Stimulated activated CD4-positive, alpha-beta T cell treated with anti-CD3 and anti-CD28 coated beads, Interleukin-1b, Interleukin-23, amount 100 ng/mL, for 4 hours (primary cell): Measurements from ENCODE around the gene FDPS.

Experiments
- DNase-seq, 2 donors: peaks; one replicate each; pipeline ENCODE4 v3.0.0-alpha.2; 2020; ENCODE audit warnings: low read depth in 2 of 2

The FDPS gene

DNA sequence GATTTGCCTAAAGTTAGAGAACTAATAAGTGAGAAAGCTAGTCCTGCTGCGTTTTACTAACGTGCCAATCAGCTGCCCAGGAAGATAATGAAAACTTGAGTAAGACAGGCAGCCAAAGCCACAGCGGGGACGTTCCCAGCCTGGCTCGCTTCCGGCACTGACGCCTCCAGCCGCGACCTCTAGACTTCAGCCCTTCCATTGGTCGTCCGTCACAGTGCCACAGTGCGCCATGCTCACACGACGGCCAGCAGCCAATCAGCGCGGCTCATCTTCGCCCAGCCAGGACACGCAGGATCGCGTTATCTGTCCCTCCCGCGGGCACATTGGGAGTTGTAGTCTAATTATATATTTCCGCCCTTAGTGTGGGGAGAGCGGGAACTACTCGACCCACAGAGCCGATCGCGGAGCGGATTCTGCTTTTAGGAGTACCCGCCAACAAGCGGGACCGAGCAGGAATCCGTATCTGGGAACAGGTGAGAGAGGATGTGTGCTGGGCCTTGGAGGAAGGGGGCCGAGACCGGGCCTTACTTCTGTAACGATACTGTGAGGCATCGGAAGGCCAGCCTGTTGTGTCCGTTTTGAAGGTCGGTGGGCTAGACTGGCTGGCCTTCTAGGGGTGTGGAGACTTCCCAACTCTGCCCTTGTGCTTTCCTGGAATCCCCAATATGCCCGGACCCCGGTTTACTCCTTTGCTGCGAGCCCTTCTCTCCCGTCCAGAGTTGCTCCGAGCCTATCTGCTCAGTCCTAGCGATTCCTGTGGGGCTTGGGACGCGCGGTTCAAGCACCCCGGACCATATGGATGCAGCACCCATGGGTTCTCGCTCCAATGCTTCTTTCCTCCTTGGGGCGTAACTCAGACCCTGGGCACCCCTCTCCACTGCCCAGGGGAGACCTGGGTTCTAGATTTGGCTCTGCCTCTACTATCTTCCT, at the start of gene FDPS:
Gene FDPS (plus strand): TSS at position 374 of the 930 bp plus-strand sequence. CDS start 924 bp downstream, outside the sequence.
- DNase-seq = peak; percentile 91 to 95

DNA sequence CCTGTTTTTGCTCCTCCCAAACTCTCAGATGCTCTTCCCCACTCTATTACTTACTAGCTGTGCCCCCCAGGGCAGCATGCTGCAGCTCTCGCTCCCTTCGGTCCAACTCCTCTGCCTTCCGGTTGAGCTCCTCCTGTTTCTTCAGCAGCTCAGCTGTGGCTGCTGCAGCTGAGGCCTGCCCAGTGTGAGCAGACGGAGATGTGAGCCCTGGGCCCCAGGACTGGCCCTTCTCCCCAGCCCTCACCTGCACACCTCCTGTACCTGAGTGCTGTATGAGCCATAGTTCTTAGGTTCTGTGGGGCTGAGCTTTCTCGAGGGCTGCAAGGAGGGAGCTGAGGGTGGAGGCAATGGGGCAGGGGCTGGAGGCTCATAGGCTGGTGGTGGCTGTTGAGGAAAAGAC, 48.4 kb upstream of the FDPS start:
- no peak for DNase-seq

DNA sequence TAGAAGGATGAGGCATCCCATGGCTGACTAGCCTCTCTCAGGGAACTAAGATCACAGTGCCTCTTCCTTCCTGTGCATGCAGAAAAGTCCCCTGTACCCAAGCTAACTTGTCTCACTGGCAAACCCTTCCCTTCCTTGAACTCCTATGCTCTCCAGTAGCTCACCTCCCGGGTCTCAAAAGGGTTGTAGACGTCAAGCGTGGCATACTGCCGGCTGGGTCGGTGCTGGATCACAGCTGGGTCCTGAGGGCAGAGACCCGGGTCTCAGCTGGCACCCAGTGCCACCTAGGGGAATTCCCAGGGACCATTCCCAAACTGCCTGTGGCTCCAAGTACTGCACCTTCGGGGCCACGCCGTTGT, 47.2 kb upstream of the FDPS start:
- peak in 1 of 2 donors; percentile 21 for DNase-seq

DNA sequence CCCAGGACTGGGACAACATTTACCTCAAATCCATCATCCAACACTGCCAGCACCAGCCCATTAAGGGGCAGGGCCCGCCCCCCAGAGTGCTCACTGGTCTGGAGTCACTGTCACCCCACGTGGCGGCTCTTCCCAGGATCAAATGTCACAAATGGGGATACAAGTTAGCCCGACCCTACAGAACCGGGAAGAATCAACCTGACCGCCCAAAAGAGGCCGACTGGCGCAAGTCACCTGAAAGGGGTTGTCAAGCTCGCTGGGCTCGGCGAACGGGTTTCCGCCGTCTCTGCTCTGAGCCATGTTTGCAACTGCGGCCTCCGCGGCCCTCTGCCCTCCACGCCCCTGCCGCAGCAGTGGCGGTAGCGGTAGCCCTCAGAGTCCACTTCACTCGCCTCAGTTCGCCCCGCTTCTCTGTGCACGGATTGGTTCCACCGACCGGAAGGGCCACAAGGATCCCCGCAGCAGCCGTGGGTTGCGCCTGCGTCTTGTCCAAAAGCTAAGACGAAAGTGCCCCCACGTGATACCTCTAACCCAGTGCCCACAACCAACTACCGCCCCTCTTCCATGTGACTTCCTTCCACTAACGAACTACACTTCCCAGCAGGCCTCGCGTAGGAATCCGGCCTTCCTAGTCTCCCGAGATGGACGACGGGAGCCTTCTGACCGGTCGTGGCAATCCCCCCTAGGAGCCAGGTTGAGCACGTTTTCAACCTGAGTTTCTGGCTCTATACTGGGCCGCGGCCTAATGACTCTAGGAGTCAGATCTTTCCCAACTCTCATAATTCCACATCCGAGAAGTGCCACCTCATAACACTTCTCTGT, 46.6 kb upstream of the FDPS start, which contains the start of gene SCAMP3:
Gene SCAMP3 (minus strand): TSS at position 509 of the 822 bp plus-strand sequence. CDS start 209 bp downstream, at position 300.
- peak; percentile 71 to 77 for DNase-seq

DNA sequence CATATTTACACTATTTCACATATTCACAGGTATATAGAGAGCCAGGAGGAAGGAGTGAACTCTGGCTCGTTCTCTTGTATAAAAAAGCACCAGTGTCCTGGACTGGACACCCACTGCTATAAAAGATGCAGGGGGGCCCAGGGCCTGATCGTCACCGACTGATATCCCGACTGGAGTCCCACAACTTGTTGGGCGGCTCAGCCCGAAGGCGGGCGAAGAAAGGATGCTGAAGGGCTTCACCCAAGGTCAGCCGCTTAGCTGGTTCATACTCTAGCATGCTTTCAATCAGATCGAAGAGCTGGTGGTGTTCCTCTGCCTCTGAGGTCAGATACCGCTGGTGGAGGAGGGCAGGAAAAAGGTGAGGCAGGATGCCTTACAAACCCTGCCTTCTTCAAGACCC, 45.6 kb upstream of the FDPS start:
- DNase-seq = no peak

DNA sequence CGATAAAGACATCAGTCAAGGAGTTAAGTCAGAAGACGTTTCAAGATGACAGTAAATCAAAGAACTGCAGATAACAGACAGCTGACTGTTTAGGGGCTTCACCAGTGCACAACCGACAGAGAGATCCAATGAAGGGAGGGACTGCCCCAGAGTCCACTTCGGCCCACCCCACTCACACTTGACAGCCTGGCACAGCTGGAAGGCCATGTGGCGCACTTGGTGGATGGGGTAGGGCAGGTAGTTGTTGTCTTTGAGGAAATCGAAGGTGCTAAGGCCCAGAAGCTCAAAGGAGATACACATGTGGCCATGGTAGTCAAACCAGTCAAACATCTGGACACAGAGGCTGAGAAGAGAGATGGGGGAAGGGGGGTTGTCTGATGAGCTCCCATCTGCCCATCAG, 42.1 kb upstream of the FDPS start:
- no peak for DNase-seq

DNA sequence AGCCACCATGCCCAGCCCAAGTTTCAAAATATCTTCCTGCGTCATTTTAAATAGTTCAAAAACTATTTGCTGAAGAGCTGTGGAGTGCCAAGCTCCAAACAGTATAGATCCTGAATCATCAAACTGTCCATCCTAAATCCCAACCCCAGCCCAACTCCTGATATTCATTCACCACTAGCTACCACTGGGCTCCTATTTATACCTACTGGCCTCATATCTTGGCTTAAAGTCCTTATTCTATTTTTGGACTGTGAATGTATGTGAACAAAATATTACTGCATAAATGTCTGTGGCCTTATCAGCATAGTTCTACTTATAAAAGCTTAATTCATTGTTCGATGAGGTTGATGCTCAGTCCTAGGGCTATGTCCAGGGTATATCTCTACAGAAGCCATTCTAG, 41.3 kb upstream of the FDPS start:
- no peak for DNase-seq

DNA sequence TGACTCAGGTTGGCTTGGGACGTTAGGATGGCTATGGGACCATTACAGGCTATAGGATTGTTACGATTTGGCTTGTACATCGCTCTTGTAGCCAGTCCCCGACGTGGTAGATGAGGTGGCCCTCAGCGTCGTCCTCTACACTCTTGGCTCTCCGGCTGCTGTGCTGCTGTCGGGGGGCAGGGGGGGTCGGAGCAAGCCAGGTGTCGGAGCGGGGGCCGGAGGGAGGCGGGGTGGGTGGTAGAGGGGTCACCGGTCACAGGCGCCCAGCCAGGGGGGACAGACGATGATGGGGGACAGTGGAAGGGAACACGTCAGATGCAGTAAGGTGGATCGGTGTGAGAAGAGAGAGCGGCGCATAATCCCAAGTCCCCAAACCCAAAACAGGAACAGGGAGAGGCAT, 40.0 kb upstream of the FDPS start:
- DNase-seq = no peak

DNA sequence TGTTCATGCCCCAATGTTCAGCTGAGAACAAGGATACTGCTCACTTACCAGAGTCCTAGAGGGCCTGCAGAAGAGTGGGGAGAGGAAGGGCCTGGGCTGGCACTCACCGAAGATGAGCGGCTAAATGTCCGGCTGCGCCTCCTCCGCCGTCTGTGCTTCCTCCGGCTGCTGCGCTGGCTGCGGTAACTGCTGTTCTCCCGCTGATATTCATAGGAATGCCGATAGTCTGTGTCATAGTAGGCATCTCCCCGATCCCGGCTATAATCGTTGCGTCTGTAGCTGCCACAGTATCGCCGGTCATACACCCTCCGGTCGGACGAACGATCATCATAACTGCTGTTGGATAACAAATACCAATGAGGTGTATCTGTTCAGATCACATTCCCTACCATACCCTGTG, 39.3 kb upstream of the FDPS start:
- no peak for DNase-seq

DNA sequence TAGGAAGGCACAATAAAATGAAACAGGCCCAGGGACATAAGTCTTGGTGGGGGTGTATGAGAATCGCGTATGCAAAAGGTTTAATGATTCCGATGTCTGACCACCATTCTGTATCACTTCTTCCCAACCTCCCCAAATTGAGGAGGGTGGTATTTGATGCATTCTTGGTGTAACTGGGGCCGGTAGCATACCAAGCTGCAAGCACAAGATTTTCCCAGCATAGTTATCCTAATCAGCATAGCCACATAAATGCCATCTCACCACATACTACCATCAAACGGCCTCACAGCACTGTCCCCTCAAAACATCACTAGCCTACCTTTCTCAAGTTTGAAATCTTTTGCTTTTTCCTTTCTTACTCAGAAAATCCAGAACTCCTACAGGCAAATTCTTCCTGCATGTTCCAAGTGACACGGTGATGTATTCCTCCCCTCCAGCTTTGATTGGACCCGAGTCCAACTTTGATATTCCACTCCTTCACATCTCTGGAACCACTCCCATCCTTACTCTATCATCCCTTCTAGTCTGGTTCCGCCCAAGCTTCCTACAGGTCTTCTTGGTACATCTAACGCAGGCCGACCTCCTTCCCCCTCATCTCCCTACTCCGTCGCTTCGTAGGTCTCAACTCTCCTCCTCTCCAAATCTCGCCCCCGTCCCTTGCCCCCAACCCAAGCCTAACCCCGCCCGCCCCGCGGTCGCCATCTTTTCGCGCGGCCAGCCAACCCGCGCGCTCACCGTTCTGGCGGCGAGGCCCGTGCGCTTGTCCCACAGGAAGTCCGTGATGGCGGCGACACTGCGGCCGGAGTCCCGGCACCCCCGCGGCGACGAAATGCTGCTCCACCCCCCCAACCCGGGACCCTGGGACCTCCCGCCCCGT, 36.0 kb upstream of the FDPS start:
- DNase-seq = no peak

DNA sequence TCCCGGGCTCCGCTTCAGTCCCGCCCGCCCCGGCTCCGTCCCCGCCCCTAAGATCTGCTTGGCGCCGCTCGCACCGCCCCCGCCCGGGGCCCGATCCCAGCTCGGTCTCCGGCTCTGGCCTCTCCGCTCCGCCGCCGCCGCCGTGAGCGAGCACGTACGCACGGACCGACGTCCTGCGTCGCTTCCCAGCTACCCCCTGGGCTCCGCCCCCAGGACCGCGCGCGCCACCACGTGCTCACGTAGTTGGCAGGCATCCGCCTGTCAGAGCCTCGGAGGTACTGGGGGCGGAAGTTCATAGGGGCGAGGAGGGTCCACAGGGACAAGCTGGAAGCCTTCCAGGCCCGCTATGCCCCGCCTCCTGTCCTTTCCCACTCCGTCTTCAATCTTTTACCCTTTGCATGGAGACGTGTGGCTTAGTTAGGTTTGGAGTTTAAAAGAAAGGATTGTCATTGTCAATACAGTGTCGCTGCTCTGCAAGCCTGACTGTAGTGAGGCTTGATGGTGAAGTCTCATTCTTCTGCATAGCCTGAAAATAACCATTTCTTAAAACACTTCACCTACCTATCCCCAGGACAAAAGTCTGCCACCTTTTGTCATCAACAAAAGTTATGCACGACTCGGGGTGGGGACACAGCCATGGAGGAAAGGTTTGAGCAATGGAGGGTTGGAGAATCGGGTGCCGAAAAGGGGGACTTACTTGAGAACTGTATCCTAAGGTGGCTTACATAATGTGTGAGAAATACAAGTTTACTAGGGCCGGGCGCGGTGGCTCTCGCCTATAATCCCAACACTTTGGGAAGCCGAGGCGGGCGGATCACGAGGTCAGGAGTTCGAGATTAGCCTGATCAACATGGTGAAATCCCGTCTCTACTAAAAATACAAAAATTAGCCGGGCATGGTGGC, 35.1 kb upstream of the FDPS start, which contains the start of gene CLK2:
Gene CLK2 (minus strand): TSS at position 162 of the 903 bp plus-strand sequence. CDS start 2,527 bp downstream, outside the sequence.
- peak; percentile 91 to 96 for DNase-seq

DNA sequence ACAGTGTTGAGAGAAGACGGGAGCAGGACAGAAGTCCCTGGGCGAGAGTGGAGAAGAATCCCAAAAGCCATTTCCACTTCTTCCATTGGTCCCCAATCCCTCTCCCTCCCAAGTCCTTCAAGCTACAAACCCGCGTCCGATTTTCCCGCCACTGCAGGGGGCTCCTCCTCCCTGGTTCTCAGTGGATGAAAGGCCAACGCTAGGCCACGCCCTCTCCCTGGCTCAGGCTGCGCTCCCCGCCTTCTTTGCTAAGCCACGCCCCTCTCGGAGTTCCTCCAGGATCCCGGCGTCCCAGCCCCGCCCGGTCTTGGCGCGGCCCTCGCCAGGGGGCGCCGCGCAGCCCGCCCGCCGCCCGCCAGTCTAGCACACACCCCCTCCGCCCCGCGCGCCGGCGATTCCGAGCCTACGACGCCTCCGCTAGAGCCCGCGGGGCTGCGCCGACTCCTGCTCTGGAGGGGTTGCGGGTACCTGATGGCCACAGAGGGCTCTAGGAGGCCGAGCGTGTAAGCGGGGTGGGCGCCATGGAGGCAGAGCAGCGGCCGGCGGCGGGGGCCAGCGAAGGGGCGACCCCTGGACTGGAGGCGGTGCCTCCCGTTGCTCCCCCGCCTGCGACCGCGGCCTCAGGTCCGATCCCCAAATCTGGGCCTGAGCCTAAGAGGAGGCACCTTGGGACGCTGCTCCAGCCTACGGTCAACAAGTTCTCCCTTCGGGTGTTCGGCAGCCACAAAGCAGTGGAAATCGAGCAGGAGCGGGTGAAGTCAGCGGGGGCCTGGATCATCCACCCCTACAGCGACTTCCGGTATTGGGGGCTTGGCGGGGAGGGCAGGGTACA, 31.4 kb upstream of the FDPS start, which contains the start of gene HCN3:
Gene HCN3 (plus strand): TSS at position 394 of the 832 bp plus-strand sequence. CDS start 128 bp downstream, at position 522.
- peak; percentile 93 to 95 for DNase-seq

DNA sequence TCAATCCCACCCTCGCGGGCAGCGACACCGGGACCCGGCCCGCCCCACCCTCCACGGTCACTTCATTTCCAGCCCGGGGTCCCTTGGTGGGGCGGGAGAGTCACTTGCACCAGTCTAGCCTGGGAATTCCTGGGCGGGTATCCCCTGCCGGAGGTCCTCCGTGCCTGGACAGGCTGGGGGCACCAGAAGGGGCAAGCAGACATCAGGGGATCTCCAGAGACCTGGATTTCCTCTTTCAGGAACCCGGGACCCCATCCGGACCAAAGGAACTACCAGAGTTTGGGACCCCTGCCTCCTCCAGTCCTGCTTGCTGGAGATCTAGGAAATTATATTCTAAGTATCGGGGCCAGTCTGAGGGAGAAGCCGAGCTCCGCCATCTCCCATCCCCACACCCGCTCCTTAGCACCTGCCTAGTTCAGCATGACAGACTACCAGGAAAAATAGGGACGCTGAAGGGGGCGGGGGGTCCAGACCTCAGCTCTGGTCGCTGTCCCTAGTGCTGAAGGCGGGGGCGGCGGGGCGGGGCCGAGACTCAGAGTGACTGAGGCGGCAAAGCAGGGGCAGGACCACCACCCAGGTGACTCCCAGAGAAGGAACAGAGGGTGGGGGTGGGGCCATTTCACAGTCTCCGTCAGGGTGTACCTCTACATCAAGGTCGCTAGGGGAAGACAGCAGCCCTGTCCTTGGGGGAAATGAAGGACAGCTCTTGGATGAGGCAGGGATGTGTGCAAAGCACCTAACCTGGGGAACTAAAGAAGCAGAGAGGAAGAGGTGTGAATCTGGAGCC, 30.6 kb upstream of the FDPS start:
- peak; percentile 65 to 67 for DNase-seq

DNA sequence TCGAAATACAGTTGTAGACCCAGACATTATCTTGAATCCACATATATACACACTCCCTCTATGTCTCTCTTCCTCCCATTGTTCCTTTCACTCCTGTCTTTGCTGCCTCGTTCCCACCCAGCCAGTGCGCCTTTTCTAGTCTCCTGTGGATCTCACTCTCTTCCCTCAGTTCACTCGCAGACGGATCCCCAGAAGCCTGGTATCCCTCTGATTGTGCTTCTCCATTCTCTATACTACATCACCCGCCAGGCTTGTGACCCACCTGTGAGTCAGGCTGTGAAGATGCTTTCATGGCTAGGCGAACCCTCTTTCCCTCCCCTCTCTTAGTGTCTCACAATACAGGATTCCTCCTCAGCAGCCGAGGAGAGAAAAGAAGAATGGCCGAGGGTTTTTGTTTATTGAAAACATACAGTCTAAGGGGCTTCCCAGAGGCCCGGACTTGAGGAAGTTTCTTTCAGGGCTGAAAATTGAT, 29.9 kb upstream of the FDPS start:
- DNase-seq = no peak

DNA sequence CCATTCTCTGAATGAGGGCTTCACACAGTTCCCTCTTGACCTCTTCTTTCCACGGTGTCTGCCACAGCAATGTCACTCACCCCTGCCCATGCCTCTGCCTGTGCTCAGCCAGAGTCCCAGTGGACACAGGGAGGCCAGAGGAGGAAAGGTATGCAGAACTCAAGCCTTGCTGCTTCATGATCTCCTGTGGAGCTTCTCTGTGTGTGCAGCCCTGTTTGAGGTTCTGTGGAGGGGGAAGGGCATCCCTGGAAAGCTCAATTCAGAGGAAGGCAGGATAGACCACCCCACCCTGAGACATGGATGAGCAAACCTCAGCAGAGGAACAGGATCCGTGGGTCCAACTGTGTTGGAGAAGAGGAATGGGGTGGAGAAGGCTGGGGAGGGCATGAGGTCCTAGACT, 29.4 kb upstream of the FDPS start:
- DNase-seq = no peak

DNA sequence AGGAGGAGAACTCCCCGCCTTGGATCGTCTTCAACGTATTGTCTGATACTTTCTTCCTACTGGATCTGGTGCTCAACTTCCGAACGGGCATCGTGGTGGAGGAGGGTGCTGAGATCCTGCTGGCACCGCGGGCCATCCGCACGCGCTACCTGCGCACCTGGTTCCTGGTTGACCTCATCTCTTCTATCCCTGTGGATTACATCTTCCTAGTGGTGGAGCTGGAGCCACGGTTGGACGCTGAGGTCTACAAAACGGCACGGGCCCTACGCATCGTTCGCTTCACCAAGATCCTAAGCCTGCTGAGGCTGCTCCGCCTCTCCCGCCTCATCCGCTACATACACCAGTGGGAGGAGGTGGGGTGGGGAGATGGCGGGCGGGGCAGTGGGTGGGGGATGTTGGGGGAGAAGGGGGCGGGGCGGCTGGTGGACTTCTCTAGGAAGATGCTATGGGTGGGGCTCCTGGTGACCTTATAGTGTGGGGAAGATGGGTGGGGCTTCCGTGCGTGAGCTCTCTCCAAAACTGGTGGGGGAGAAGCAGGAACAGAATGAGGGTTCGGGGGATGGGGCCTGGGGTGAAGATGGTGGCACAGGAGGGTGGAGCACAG, 26.1 kb upstream of the FDPS start:
- no peak for DNase-seq

DNA sequence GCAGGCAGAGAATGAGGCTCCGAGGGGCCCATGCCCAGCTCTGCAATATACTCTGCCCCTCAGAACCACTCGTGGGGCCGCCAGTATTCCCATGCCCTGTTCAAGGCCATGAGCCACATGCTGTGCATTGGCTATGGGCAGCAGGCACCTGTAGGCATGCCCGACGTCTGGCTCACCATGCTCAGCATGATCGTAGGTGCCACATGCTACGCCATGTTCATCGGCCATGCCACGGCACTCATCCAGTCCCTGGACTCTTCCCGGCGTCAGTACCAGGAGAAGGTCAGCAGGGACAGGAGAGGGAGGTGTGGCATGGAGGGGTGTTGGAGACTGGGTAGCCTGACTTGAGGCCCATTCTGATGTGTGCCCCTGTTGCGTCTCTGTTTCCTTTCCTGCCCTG, 24.2 kb upstream of the FDPS start:
- DNase-seq = no peak

DNA sequence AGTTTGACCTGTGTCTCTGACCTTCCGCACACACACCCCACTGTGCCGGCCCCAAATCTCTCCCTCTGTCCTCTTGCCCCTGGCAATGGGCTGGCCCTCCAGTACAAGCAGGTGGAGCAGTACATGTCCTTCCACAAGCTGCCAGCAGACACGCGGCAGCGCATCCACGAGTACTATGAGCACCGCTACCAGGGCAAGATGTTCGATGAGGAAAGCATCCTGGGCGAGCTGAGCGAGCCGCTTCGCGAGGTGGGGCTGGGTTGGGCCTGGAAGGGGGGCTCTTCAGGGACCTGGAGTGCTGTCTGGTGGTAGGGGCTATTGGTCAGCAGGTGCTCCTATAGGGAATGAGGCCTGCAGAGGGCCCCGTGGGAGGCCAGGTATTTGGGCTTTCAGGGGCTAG, 23.6 kb upstream of the FDPS start:
- no peak for DNase-seq
